WTC11 (cell line): Measurements from ENCODE around the gene POLE2.

Experiments used
- ELF4 ChIP-seq: sonication (generic); formaldehyde crosslinking; IDR thresholded peaks from 2 replicates; pipeline ENCODE4 v1.8.1; 2022; ENCODE audit warnings: low read depth, mild to moderate bottlenecking, moderate library complexity, missing genetic modification reagents
- ESRRA ChIP-seq: sonication (generic); formaldehyde crosslinking; IDR thresholded peaks from 2 replicates; pipeline ENCODE4 v1.8.1; 2022; ENCODE audit warnings: mild to moderate bottlenecking, missing genetic modification reagents, borderline replicate concordance
- FOXK1 ChIP-seq: sonication (generic); formaldehyde crosslinking; IDR thresholded peaks from 2 replicates; pipeline ENCODE4 v1.8.0; 2022; ENCODE audit warnings: mild to moderate bottlenecking, moderate library complexity, missing genetic modification reagents
- JUN ChIP-seq: sonication (generic); formaldehyde crosslinking; IDR thresholded peaks from 2 replicates; pipeline ENCODE4 v1.8.0; 2023; ENCODE audit warnings: mild to moderate bottlenecking, missing genetic modification reagents
- NR2C2 ChIP-seq: sonication (generic); formaldehyde crosslinking; IDR thresholded peaks from 2 replicates; pipeline ENCODE4 v1.8.0; 2022; ENCODE audit warnings: mild to moderate bottlenecking, missing genetic modification reagents
- SP1 ChIP-seq: sonication (generic); formaldehyde crosslinking; conservative IDR thresholded peaks from 2 replicates; pipeline ENCODE4 v1.8.1; 2022; ENCODE audit warnings: missing genetic modification reagents
- TP53 ChIP-seq: sonication (generic); formaldehyde crosslinking; IDR thresholded peaks from 2 replicates; pipeline ENCODE4 v1.8.1; 2023; ENCODE audit warnings: mild to moderate bottlenecking, missing genetic modification reagents
- ZNF317 ChIP-seq: sonication (generic); formaldehyde crosslinking; IDR thresholded peaks from 2 replicates; pipeline ENCODE4 v1.8.1; 2023; ENCODE audit warnings: low read depth, mild to moderate bottlenecking, moderate library complexity, missing genetic modification reagents, borderline replicate concordance
- TF ChIP-seq, protein P1 (sequence below): sonication (generic); formaldehyde crosslinking; IDR thresholded peaks from 2 replicates; pipeline ENCODE4 v1.8.1; 2022; ENCODE audit warnings: low read depth, mild to moderate bottlenecking, moderate library complexity, missing genetic modification reagents, borderline replicate concordance
- TF ChIP-seq, protein P2 (sequence below): fragments of 200-600 bp; IDR thresholded peaks from 2 replicates; pipeline ENCODE4 v1.8.0; 2022; ENCODE audit warnings: antibody characterized with exemption
- TF ChIP-seq, protein P3 (sequence below): sonication (generic); formaldehyde crosslinking; IDR thresholded peaks from 2 replicates; pipeline ENCODE4 v1.8.0; 2022; ENCODE audit warnings: mild to moderate bottlenecking, missing genetic modification reagents
- TF ChIP-seq, protein P4 (sequence below): sonication (generic); formaldehyde crosslinking; IDR thresholded peaks from 2 replicates; pipeline ENCODE4 v1.8.1; 2023; ENCODE audit warnings: mild to moderate bottlenecking, missing genetic modification reagents, borderline replicate concordance
- TF ChIP-seq, protein P5 (sequence below): sonication (generic); formaldehyde crosslinking; IDR thresholded peaks from 2 replicates; pipeline ENCODE4 v1.8.1; 2023; ENCODE audit warnings: mild to moderate bottlenecking, missing genetic modification reagents

- TF ChIP-seq, protein P1, sequence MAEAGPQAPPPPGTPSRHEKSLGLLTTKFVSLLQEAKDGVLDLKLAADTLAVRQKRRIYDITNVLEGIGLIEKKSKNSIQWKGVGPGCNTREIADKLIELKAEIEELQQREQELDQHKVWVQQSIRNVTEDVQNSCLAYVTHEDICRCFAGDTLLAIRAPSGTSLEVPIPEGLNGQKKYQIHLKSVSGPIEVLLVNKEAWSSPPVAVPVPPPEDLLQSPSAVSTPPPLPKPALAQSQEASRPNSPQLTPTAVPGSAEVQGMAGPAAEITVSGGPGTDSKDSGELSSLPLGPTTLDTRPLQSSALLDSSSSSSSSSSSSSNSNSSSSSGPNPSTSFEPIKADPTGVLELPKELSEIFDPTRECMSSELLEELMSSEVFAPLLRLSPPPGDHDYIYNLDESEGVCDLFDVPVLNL (CRISPR knock-in tag), result no peak
- TF ChIP-seq, protein P2, sequence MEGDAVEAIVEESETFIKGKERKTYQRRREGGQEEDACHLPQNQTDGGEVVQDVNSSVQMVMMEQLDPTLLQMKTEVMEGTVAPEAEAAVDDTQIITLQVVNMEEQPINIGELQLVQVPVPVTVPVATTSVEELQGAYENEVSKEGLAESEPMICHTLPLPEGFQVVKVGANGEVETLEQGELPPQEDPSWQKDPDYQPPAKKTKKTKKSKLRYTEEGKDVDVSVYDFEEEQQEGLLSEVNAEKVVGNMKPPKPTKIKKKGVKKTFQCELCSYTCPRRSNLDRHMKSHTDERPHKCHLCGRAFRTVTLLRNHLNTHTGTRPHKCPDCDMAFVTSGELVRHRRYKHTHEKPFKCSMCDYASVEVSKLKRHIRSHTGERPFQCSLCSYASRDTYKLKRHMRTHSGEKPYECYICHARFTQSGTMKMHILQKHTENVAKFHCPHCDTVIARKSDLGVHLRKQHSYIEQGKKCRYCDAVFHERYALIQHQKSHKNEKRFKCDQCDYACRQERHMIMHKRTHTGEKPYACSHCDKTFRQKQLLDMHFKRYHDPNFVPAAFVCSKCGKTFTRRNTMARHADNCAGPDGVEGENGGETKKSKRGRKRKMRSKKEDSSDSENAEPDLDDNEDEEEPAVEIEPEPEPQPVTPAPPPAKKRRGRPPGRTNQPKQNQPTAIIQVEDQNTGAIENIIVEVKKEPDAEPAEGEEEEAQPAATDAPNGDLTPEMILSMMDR, result no peak
- TF ChIP-seq JUN (CRISPR knock-in tag) (no peak), TP53 (CRISPR knock-in tag) (no peak), ESRRA (no peak), FOXK1 (CRISPR knock-in tag) (no peak), NR2C2 (CRISPR knock-in tag) (no peak), ZNF317 (no peak), SP1 (CRISPR knock-in tag) (no peak), ELF4 (no peak)
- TF ChIP-seq, protein P3, sequence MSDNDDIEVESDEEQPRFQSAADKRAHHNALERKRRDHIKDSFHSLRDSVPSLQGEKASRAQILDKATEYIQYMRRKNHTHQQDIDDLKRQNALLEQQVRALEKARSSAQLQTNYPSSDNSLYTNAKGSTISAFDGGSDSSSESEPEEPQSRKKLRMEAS, result no peak
- TF ChIP-seq, protein P4, sequence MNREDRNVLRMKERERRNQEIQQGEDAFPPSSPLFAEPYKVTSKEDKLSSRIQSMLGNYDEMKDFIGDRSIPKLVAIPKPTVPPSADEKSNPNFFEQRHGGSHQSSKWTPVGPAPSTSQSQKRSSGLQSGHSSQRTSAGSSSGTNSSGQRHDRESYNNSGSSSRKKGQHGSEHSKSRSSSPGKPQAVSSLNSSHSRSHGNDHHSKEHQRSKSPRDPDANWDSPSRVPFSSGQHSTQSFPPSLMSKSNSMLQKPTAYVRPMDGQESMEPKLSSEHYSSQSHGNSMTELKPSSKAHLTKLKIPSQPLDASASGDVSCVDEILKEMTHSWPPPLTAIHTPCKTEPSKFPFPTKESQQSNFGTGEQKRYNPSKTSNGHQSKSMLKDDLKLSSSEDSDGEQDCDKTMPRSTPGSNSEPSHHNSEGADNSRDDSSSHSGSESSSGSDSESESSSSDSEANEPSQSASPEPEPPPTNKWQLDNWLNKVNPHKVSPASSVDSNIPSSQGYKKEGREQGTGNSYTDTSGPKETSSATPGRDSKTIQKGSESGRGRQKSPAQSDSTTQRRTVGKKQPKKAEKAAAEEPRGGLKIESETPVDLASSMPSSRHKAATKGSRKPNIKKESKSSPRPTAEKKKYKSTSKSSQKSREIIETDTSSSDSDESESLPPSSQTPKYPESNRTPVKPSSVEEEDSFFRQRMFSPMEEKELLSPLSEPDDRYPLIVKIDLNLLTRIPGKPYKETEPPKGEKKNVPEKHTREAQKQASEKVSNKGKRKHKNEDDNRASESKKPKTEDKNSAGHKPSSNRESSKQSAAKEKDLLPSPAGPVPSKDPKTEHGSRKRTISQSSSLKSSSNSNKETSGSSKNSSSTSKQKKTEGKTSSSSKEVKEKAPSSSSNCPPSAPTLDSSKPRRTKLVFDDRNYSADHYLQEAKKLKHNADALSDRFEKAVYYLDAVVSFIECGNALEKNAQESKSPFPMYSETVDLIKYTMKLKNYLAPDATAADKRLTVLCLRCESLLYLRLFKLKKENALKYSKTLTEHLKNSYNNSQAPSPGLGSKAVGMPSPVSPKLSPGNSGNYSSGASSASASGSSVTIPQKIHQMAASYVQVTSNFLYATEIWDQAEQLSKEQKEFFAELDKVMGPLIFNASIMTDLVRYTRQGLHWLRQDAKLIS (CRISPR knock-in tag), result no peak
- TF ChIP-seq, protein P5, sequence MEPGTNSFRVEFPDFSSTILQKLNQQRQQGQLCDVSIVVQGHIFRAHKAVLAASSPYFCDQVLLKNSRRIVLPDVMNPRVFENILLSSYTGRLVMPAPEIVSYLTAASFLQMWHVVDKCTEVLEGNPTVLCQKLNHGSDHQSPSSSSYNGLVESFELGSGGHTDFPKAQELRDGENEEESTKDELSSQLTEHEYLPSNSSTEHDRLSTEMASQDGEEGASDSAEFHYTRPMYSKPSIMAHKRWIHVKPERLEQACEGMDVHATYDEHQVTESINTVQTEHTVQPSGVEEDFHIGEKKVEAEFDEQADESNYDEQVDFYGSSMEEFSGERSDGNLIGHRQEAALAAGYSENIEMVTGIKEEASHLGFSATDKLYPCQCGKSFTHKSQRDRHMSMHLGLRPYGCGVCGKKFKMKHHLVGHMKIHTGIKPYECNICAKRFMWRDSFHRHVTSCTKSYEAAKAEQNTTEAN (CRISPR knock-in tag), result no peak
Measured at GRCh38 chr14:49615776-49616175, 72.2 kb downstream of the POLE2 start.
